ENCODE measurements around the gene NOB1. TPM values are rescaled to one million over a fixed set of nuclear protein-coding genes. Genes with fewer than 3 reads are reported as not detected.

Gene NOB1
- total and polyA plus RNA-seq, 9 of the 15 experiments (the other 6 are each of a cell fraction or from before 2014, with no cell fraction given): 42.4 to 148 (median 116) TPM

- 81% methylated on average over 6 of the region's 6 CpGs for WGBS (ENCODE audit: insufficient coverage, low coverage, missing lambda C conversion rate)
- intact Hi-C loops (cut with micrococcal nuclease): no loop called here
- ChIA-PET CTCF (ENCODE audit: low intra/inter-chr PET ratio) (no interaction called here), POLR2A (interaction anchor here (0.8 kb wide), 1 partner anchor 162 kb away, joined by 4 read pairs; no protein-coding TSS in a partner anchor)
- BruUV-seq (replicated peaks): no TSS peak
- ATAC-seq: no peak
- Histone ChIP-seq H3K27ac (ENCODE audit: extremely low read depth, low read depth, low read length) (no peak overlapping the region), H3K9me1 (ENCODE audit: control insufficient read depth, insufficient read depth, low read length) (peaks cover 3% of the 10 kb centered on the region), H3K36me3 (ENCODE audit: control insufficient read depth, insufficient read depth, low read length) (no peaks in the 10 kb centered on the region), H2AFZ (ENCODE audit: low read depth, low read length) (no peak overlapping the region), H3K9me3 (replicated peaks; ENCODE audit: control insufficient read depth, insufficient read depth, low read depth, low read length) (no peaks in the 10 kb centered on the region), H4K20me1 (replicated peaks; ENCODE audit: control insufficient read depth, insufficient read depth, low read length) (0 out of 2 replicates have a peak, but pooled peaks cover 4% of the 10 kb centered on the region), H3K27me3 (ENCODE audit: control insufficient read depth in 2 of 2, insufficient read depth in 2 of 2, low read length in 2 of 2) (no peaks in the 10 kb centered on the region), H3K4me2 (ENCODE audit: insufficient read depth, low read length) (no peak overlapping the region), H3K4me1 (replicated peaks in 1 of 2; ENCODE audit: control insufficient read depth in 2 of 2, insufficient read depth in 2 of 2, low read length in 2 of 2) (peaks cover 6 to 9% of the 10 kb centered on the region in 2 experiments; a peak in 4 of 5 replicates), H3K4me3 (no peak overlapping the region), H3K79me2 (ENCODE audit: control insufficient read depth, insufficient read depth, low read length) (peaks cover 41% of the 10 kb centered on the region), H3K9ac (ENCODE audit: insufficient read depth in 1 of 2, low read depth in 2 of 2, low read length in 2 of 2) (no peak overlapping the region)
- FAIRE-seq: no peak
- in situ Hi-C loops (cut with MboI): no loop called here
- no peak for TF ChIP-seq HES1 (IDR thresholded peaks at IDR 0.05; ENCODE audit: low read depth)
- peak; percentile 16; the same call in 1 of the 2 replicates for TF ChIP-seq REST (IDR thresholded peaks at IDR 0.05; ENCODE audit: borderline replicate concordance)
- no peak for TF ChIP-seq REST (CRISPR knock-in tag; IDR thresholded peaks at IDR 0.05; ENCODE audit: low read depth)
- DNase-seq (ENCODE audit: extremely low read depth in 1 of 4, low spot score in 3 of 4): no peak
Observed at GRCh38 chr16:69768666-69769065, 13.9 kb upstream of the NOB1 start.

Data from K562 (cell line).